HG02763 (cell line): Measurements from ENCODE around the gene NOL7.

Source experiments
- ATAC-seq: cut with Tn5 transposase; IDR thresholded peaks from one replicate; pipeline ENCODE4 v1.9.1; 2021; ENCODE audit warnings: mild to moderate bottlenecking, moderate library complexity; ENCODE audit not compliant: unreplicated experiment

The NOL7 gene

GRCh38 chr6:13649393-13649792 is 34.3 kb downstream of the NOL7 start:
- no peak for ATAC-seq

GRCh38 chr6:13653296-13653695 is 38.2 kb downstream of the NOL7 start:
- no peak for ATAC-seq

DNA sequence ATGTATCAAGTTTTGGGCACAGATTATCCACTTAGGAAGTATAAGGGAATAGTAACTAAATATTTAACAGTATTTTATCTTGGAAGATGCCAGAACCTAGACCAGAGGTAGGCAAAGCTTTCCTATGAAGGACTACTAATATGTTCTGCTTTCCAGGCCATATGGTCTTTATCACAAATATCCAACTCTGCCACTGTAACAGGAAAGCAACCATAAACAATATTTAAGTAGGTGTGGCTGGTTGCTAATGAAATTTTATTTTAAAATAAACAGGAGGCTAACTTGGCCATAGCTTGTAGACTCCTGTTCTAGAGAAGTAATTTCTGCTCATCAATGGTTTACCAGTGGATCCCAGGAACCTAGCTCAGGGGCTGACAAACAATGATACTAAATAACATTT is 39.4 kb downstream of the NOL7 start:
- ATAC-seq, result no peak

DNA sequence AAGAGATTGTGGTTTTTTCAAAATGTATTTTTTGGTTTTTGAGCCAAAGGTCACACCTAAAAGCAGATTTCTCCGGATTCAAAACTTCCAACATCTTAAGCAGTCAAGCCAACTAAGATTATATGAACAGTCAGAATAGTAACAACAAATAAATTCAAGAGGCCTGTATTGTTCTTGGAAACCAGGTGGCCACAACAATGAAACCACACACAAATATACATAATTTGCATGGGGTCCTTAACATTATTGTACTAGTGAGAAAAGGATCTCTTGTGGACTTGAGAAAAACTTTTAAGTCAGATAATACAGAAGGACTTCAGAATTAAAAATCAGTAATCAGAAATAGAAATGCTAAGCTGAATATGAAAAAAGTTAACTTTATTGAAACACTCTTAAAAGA is 40.6 kb downstream of the NOL7 start:
- ATAC-seq, result no peak

- ATAC-seq, result no peak
These were observed 45.1 kb downstream of the NOL7 start for GRCh38 chr6:13660273-13660672.

- no peak for ATAC-seq
These were observed 45.8 kb downstream of the NOL7 start for GRCh38 chr6:13660893-13661292.

DNA sequence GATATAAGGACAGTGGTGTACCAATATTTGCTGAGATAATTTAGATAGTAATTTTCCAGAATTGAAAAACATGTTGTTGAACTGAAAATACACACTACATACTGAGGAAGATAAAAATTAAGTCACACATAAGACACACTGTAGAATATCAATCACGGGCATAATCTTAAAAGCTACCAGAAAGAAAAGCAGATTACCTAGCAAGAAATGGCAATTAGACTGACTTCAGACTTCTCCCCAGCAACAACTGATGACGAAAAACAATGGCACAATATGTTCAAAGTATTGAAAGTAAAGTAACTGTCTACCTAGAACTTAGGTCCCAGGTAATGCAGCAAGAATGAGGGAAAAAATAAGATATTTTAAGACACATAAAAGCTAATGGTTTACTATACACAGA is 46.5 kb downstream of the NOL7 start:
- no peak for ATAC-seq

DNA sequence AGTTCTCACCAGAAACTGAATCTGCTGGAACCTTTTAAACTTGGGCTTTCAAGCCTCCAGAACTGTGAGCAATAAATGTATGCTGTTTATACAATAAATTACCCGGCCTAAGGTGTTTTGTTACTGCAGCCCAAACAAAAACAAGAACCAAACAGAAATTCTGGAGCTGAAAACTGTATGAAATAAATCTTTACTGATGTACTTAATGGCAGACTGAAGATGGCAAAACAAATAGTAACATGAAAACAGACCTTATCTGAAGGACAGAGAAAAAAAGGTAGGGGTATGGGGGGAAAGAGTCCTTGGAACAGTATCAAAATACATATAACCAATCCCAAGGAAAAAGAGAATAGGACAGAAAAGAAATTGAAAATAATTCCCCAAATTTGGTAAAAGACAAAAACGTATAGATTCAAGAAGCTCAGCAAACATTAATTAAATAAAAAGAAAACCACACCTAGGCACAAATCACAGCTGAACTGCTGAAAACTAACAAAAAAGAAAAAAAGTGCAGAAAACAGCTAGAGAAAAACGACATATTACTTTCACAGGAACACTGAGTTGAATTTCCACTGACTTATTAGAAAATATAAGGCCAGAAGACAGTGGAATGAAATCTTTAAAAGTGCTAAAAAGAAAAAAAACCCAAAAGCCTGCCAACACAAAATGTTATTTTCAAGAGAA is 47.7 kb downstream of the NOL7 start:
- ATAC-seq, result no peak

GRCh38 chr6:13663986-13664385 is 48.9 kb downstream of the NOL7 start:
- ATAC-seq, result no peak

GRCh38 chr6:13664703-13665352 is 49.7 kb downstream of the NOL7 start:
- ATAC-seq, result no peak

GRCh38 chr6:13666194-13667105 is 51.3 kb downstream of the NOL7 start:
- no peak for ATAC-seq

GRCh38 chr6:13667655-13668054 is 52.5 kb downstream of the NOL7 start:
- ATAC-seq, result no peak

DNA sequence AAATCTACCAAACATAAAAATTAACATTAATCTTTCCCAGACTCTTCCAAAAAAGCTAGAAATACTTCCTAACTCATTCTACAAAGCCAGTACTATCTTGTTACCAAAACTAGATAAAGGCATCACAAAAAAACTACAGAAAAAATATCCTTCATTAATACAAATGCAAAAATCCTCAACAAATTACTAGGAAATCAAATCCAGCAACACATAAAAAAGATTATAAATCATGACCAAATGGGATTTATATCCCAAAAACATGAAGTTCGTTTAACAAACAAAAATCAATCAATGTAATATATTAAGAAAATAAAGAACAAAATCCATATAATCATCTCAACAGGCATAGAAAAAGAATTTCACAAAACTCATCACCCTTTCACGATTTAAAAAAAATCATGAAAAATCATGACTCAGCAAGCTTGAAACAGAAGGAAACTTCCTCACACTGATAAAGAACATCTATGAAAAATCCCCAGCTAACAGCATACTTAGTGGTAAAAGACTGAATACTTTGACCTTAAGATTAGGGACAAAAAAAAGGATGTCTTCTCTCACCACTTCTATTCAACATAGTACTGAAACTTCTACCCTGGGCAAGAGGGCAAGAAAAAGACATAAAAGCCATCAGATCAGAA is 53.3 kb downstream of the NOL7 start:
- ATAC-seq, result no peak

- no peak for ATAC-seq
These were observed 54.3 kb downstream of the NOL7 start for GRCh38 chr6:13669476-13669875.
